Stimulated activated CD4-positive, alpha-beta T cell treated with anti-CD3 and anti-CD28 coated beads, Interleukin-1b, Interleukin-23, amount 100 ng/mL, for 1 hour (primary cell): ENCODE measurements around the gene BCL3.

Experiments
- DNase-seq, 2 donors: peaks; one replicate each; pipeline ENCODE4 v3.0.0-alpha.2; 2020; ENCODE audit warnings: low read depth in 2 of 2

The BCL3 gene

GRCh38 chr19:44741841-44742329 is 6.6 kb upstream of the BCL3 start:
- DNase-seq: no peak

GRCh38 chr19:44742330-44743061 is 6.0 kb upstream of the BCL3 start:
- DNase-seq: no peak

- no peak for DNase-seq
These were observed 3.6 kb upstream of the BCL3 start for GRCh38 chr19:44744871-44745332.

GRCh38 chr19:44745341-44745831 is 3.1 kb upstream of the BCL3 start:
- no peak for DNase-seq

- DNase-seq: no peak
These were observed 2.5 kb upstream of the BCL3 start for GRCh38 chr19:44745887-44746600.

- no peak for DNase-seq
These were observed 1.9 kb upstream of the BCL3 start for GRCh38 chr19:44746616-44746945.

- peak; percentile 89 to 95 for DNase-seq
These were observed 1.4 kb upstream of the BCL3 start for GRCh38 chr19:44746946-44747738.

GRCh38 chr19:44747739-44748425 is 626 bp upstream of the BCL3 start:
- DNase-seq: no peak

GRCh38 chr19:44749292-44749691 is 784 bp downstream of the BCL3 start:
- no peak for DNase-seq

- DNase-seq: no peak
These were observed 1.5 kb downstream of the BCL3 start for GRCh38 chr19:44749994-44750393.

- DNase-seq: no peak
These were observed 3.8 kb downstream of the BCL3 start for GRCh38 chr19:44752123-44752815.

- peak; percentile 77 to 83 for DNase-seq
These were observed 4.5 kb downstream of the BCL3 start for GRCh38 chr19:44752816-44753625.

- no peak for DNase-seq
These were observed 5.1 kb downstream of the BCL3 start for GRCh38 chr19:44753626-44753931.

GRCh38 chr19:44753932-44754749 is 5.6 kb downstream of the BCL3 start:
- peak in 1 of 2 donors; percentile 51 for DNase-seq

GRCh38 chr19:44754750-44755080 is 6.2 kb downstream of the BCL3 start:
- DNase-seq: no peak

GRCh38 chr19:44755219-44755618 is 6.7 kb downstream of the BCL3 start:
- no peak for DNase-seq

- no peak for DNase-seq
These were observed 7.6 kb downstream of the BCL3 start for GRCh38 chr19:44756089-44756562.

GRCh38 chr19:44757057-44757734 is 8.7 kb downstream of the BCL3 start:
- no peak for DNase-seq
